Measurements from ENCODE around the gene CACNG4.

CACNG4 gene

DNA sequence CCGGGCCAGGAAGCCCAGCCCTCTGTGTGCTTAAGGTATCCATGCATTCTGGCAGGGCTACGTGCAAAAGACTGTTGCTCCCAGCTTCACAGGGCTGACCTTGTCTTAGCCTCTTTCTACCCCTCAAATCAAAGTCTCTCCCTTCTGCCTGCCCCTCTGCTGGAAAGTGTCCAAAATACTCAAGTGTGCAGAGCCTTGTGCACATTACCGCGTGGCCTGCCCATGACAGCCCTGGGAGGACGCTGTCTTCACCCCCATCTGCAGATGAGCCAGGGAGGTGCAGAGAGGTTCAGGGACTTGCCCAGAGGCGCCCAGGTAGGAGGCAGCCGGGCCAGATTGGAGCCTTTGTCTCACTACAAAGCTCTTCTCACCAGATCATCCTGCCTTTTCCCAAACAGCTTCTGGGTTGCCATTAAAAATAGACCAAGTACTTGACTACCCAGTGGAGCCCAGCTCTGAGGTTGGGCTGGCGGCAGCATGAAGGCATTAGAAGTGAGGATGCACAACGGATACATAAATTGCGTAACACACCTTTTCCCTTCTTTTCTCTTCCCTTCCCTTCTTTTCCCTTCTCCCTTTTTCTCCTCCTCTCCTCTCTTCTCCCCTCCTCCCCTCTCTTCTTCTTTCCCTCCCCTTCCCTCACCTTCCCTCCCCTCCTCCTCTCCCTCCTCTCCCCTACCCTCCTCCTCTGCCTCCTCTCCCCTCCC is 3.5 kb downstream of the CACNG4 start:
- H3K4me2 ChIP-seq (ENCODE audit: low read length): no peak overlapping the region
- no peaks in the 10 kb centered on the region for H3K79me2 ChIP-seq
- no peak overlapping the region for H3K4me3 ChIP-seq (ENCODE audit: low read depth, low read length)
- H2AFZ ChIP-seq: no peak overlapping the region
- H3K36me3 ChIP-seq (ENCODE audit: control insufficient read depth, insufficient read depth, low read length): no peaks in the 10 kb centered on the region
- no peak overlapping the region for H3K27ac ChIP-seq
- peaks cover 6% of the 10 kb centered on the region for H3K27me3 ChIP-seq (ENCODE audit: control insufficient read depth, insufficient read depth, low read length)
- peaks cover 2% of the 10 kb centered on the region for H3K4me1 ChIP-seq
- no peak overlapping the region for H3K9ac ChIP-seq
- no peaks in the 10 kb centered on the region for H3K9me3 ChIP-seq (ENCODE audit: control insufficient read depth, low read length)
- TF ChIP-seq, protein P1, sequence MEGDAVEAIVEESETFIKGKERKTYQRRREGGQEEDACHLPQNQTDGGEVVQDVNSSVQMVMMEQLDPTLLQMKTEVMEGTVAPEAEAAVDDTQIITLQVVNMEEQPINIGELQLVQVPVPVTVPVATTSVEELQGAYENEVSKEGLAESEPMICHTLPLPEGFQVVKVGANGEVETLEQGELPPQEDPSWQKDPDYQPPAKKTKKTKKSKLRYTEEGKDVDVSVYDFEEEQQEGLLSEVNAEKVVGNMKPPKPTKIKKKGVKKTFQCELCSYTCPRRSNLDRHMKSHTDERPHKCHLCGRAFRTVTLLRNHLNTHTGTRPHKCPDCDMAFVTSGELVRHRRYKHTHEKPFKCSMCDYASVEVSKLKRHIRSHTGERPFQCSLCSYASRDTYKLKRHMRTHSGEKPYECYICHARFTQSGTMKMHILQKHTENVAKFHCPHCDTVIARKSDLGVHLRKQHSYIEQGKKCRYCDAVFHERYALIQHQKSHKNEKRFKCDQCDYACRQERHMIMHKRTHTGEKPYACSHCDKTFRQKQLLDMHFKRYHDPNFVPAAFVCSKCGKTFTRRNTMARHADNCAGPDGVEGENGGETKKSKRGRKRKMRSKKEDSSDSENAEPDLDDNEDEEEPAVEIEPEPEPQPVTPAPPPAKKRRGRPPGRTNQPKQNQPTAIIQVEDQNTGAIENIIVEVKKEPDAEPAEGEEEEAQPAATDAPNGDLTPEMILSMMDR (IDR thresholded peaks at IDR 0.05): no peak

DNA sequence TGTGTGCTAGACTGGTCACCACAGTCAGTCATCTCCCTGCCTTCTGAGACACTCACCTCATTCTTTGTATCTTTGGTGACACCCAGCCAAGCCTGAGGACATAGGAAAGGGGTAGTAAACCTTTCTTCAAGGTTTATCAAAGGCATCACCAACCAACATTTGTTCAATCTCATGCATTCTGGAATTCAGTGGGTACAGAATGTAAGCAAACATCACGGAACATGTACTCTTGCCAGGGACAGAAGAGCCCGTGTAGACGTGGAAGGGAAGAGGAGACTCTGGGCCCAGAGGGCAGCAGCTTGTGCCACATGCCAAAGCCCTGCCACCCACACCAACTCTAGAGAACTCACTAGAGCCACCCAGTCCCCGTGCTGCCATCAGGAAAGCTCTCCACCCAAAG is 4.4 kb downstream of the CACNG4 start:
- Histone ChIP-seq H2AFZ (no peak overlapping the region), H3K9ac (no peak overlapping the region), H3K4me3 (ENCODE audit: low read depth, low read length) (no peak overlapping the region), H3K27ac (no peak overlapping the region), H3K27me3 (ENCODE audit: control insufficient read depth, insufficient read depth, low read length) (peaks cover 6% of the 10 kb centered on the region), H3K36me3 (ENCODE audit: control insufficient read depth, insufficient read depth, low read length) (no peaks in the 10 kb centered on the region), H3K4me2 (ENCODE audit: low read length) (no peak overlapping the region), H3K4me1 (peaks cover 2% of the 10 kb centered on the region), H3K79me2 (no peaks in the 10 kb centered on the region), H3K9me3 (ENCODE audit: control insufficient read depth, low read length) (no peaks in the 10 kb centered on the region)
- TF ChIP-seq, protein P1 (IDR thresholded peaks at IDR 0.05): no peak

- Histone ChIP-seq H3K79me2 (no peaks in the 10 kb centered on the region), H3K9me3 (ENCODE audit: control insufficient read depth, low read length) (no peaks in the 10 kb centered on the region), H3K27me3 (ENCODE audit: control insufficient read depth, insufficient read depth, low read length) (peaks cover 6% of the 10 kb centered on the region), H2AFZ (no peak overlapping the region), H3K4me2 (ENCODE audit: low read length) (no peak overlapping the region), H3K36me3 (ENCODE audit: control insufficient read depth, insufficient read depth, low read length) (no peaks in the 10 kb centered on the region), H3K4me3 (ENCODE audit: low read depth, low read length) (no peak overlapping the region), H3K9ac (no peak overlapping the region), H3K27ac (no peak overlapping the region), H3K4me1 (no peaks in the 10 kb centered on the region)
- TF ChIP-seq, protein P1 (IDR thresholded peaks at IDR 0.05): no peak
Measured at GRCh38 chr17:66970140-66970539, 5.6 kb downstream of the CACNG4 start.

DNA sequence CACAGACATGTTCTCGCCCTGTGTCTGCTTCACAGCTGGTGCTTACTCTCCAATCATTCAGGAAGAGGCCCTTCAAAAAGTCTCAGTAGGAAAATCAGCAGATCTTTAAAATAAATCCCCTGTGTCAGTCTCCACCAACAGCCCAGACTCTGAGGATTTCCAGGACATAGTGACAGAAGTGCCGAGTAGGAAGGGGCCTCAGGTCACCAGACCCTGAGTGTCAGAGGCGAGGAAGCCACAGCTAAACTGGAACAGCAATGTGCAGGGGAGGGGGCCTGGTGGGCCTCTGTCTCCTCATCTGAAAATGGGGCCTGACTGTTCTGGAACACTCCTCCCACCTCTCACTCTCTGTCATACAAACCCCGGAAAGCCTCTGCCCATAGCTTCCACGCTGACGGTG is 6.3 kb downstream of the CACNG4 start:
- H3K27me3 ChIP-seq (ENCODE audit: control insufficient read depth, insufficient read depth, low read length): peaks cover 6% of the 10 kb centered on the region
- H3K9me3 ChIP-seq (ENCODE audit: control insufficient read depth, low read length): no peaks in the 10 kb centered on the region
- no peak overlapping the region for H2AFZ ChIP-seq
- no peak overlapping the region for H3K4me2 ChIP-seq (ENCODE audit: low read length)
- TF ChIP-seq, protein P1 (IDR thresholded peaks at IDR 0.05): no peak
- H3K36me3 ChIP-seq (ENCODE audit: control insufficient read depth, insufficient read depth, low read length): no peaks in the 10 kb centered on the region
- no peak overlapping the region for H3K4me3 ChIP-seq (ENCODE audit: low read depth, low read length)
- no peaks in the 10 kb centered on the region for H3K79me2 ChIP-seq
- no peak overlapping the region for H3K9ac ChIP-seq
- no peak overlapping the region for H3K27ac ChIP-seq
- H3K4me1 ChIP-seq: no peaks in the 10 kb centered on the region

- Histone ChIP-seq H2AFZ (no peak overlapping the region), H3K9ac (no peak overlapping the region), H3K4me1 (no peaks in the 10 kb centered on the region), H3K4me3 (ENCODE audit: low read depth, low read length) (no peak overlapping the region), H3K27ac (no peak overlapping the region), H3K79me2 (no peaks in the 10 kb centered on the region), H3K9me3 (ENCODE audit: control insufficient read depth, low read length) (no peaks in the 10 kb centered on the region), H3K27me3 (ENCODE audit: control insufficient read depth, insufficient read depth, low read length) (peaks cover 6% of the 10 kb centered on the region), H3K36me3 (ENCODE audit: control insufficient read depth, insufficient read depth, low read length) (no peaks in the 10 kb centered on the region), H3K4me2 (ENCODE audit: low read length) (no peak overlapping the region)
- TF ChIP-seq, protein P1 (IDR thresholded peaks at IDR 0.05): no peak
Measured at GRCh38 chr17:66971264-66971663, 6.8 kb downstream of the CACNG4 start.

All from parathyroid adenoma (tissue), 2 donors.